NCI-H524 treated with DMSO at 0.1 percent for 48 hours (cell line): ENCODE data around the gene RHOT2.
A peak's percentile ranks its signal among the peaks of the same experiment; 100 is the strongest.

Experiments used
- DNase-seq: peaks from one replicate; lab custom pipeline; 2025; lab: John Stamatoyannopoulos, UW

Gene RHOT2

DNA sequence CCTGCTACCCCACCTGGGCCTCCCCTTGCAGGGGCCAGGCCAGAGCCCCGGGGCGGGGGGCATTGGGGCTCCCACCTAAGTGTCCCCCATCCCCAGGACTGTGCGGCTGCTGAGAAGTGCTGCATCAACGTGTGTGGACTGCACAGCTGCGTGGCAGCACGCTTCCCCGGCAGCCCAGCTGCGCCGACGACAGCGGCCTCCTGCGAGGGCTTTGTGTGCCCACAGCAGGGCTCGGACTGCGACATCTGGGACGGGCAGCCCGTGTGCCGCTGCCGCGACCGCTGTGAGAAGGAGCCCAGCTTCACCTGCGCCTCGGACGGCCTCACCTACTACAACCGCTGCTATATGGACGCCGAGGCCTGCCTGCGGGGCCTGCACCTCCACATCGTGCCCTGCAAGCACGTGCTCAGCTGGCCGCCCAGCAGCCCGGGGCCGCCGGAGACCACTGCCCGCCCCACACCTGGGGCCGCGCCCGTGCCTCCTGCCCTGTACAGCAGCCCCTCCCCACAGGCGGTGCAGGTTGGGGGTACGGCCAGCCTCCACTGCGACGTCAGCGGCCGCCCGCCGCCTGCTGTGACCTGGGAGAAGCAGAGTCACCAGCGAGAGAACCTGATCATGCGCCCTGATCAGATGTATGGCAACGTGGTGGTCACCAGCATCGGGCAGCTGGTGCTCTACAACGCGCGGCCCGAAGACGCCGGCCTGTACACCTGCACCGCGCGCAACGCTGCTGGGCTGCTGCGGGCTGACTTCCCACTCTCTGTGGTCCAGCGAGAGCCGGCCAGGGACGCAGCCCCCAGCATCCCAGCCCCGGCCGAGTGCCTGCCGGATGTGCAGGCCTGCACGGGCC lies 35.2 kb upstream of the RHOT2 start:
- no peak for DNase-seq

DNA sequence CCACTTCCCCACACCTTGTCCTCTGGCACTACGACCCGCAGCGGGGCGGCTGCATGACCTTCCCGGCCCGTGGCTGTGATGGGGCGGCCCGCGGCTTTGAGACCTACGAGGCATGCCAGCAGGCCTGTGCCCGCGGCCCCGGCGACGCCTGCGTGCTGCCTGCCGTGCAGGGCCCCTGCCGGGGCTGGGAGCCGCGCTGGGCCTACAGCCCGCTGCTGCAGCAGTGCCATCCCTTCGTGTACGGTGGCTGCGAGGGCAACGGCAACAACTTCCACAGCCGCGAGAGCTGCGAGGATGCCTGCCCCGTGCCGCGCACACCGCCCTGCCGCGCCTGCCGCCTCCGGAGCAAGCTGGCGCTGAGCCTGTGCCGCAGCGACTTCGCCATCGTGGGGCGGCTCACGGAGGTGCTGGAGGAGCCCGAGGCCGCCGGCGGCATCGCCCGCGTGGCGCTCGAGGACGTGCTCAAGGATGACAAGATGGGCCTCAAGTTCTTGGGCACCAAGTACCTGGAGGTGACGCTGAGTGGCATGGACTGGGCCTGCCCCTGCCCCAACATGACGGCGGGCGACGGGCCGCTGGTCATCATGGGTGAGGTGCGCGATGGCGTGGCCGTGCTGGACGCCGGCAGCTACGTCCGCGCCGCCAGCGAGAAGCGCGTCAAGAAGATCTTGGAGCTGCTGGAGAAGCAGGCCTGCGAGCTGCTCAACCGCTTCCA lies 34.4 kb upstream of the RHOT2 start:
- no peak for DNase-seq

DNA sequence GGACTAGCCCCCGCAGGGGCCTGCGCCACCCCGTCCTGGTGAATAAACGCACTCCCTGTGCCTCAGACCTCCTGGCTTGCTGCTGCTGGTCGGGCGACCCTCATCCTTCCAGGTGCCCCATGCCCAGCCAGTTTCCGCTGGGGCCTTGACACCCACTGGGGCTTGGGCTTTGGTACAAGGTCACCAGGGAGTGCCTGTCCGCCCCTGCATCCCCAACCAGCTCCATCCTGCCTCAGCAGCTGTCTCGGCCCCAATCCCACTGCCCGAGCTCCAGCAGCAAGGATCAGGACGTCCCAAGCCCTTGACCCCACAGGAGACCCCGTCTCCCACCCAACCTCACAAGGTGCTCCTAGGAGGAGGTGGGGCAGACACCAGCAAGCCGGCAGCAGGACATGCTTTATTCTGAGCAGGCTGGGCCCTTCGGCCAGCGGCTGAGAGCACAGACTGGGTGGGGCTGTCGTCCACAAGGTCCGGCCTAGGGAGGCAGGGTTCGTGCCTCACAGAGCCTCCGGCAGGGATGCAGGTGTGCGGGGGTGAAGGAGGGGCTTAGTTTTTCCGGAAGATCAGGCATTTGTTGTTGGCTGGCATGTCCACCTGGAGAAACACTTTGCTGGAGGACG lies 33.8 kb upstream of the RHOT2 start:
- no peak for DNase-seq

DNA sequence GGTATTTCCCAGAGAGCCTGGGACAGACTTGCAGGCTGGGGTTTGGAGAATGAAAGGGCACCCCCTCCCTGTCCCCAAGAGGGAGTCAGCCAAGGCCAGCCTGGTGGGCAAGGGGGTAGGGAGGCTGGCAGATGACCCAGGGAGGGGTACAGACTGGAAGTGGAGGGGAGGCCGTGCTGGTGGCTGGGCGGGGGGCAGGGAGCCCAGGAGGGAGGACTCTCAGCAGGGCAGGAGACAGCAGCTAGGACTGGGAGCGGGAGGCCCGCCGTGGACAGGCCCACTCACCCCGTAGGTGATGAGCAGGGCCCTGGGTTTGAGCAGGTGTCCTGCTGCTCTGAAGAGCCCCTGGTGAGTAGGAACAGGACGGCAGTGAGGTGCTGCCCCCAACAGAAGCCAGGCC lies 32.9 kb upstream of the RHOT2 start:
- no peak for DNase-seq

DNA sequence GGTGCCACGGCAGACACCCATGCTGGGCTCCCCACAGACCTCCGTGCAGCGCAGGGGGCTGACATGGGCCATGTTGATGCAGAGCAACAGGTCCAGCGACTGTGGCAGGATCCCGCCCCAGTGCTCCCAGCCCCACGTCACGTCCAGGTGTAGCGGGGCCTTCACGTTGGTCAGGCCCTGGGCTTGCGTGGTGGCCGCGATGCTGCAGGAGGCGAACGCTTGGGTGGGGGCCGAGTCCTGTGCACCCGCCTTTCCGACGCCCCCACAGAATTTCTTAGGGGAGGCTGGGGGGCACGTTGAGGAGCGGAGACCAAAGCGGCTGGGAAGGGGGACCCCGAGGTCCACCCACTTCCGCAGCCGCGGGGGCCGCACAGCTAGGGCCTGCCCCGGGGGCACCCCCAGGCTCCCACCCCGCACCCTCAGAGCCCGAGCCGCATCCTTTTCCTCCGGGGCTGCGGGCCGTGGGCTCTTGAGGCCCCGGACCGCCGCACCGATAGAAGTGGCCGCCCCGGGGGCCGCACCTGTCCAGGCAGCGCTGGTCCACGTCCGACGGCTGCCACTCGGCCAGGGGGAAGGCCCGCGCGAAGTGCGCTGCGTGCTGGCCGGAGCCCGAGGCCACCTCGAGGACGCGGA lies 32.2 kb upstream of the RHOT2 start:
- DNase-seq: no peak

DNA sequence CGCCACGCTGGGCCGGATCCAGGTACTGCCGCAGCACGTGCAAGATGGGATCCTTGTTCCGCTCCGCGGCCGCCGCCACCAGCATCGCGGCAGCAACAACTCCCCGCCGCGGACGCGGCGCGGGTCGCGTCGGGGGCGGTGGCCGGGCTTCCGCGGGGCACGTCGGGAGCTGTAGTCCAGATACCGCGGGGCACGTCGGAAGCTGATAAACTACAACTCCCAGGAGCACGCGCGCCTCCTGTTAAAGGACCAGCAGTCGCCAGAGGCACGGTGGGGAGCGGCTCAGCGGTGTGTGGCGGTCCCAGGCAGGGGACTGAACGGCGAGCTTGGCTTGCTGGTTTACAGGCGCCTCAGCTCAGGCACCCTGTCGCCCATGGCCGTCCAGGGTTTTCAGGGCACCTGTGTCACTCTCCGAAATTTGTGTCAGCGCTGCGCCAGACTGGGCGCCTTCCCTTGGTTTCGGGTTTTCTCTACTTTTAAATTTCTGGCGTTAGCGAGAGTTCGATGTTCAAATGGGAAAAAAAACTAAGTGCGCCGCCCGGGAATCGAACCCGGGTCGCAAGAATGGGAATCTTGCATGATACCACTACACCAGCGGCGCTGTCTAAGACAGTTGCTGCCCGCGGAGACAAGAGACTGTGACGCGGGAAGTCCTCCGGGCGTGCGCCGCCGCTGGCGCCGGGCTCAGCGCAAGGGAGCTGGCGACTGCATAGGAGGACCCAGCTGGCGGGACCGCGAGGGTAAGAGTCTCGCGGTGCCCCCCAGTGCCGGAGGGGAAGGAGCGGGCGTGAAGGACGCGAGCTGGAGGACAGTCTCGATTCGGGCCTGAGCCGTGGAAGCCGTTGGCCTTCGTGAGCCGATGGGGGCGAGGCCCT lies 31.5 kb upstream of the RHOT2 start, which contains the start of gene METTL26:
Gene METTL26 (minus strand): TSS at position 100 of the 875 bp plus-strand sequence. CDS start 15 bp downstream, at position 85.
- DNase-seq: peak; percentile 79

DNA sequence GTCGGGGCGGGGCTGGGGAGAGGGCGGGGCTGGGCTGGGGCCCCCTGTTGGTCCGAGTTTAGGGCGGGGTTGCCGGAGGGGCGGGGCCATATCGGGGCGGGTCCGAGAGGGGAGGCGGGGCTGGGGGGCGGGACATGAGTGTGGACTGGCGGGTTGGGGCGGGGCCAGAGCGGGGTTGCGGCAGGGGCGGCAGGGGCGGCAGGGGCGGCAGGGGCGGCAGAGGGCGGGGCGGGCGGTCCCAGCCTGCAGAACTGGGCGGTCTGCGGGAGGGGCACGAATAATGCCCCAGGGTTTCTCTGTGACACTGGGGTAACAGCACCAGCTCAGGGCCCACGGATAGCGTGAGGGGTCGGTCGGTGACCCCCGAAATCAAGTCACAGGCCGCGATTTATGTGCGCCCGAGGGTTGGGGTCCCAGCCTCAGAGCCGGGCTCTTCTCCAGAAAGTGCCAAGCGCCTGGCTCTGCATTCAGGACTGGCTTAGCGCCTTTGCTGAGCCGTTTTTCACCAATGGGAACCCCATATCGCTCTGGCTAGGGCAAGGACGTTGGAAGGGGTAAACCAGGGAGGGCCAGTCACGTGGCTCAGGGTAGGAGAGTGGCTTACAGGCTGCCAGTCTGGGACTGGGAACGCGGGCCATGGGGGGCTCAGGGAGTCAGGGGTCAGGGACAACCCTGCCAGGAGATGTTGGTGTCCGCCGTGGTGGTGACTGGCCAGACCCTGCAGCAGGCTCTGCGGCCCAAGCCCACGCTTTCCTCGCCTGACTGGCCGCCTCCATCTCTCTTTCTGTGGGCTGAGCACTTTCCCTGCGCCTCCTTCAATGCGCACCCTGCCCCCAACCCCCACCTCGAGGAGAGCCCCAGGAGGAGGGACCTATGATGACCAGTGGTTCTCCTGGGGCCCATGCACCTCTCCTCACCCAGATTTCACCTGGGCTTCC lies 30.6 kb upstream of the RHOT2 start:
- peak; percentile 71 for DNase-seq

DNA sequence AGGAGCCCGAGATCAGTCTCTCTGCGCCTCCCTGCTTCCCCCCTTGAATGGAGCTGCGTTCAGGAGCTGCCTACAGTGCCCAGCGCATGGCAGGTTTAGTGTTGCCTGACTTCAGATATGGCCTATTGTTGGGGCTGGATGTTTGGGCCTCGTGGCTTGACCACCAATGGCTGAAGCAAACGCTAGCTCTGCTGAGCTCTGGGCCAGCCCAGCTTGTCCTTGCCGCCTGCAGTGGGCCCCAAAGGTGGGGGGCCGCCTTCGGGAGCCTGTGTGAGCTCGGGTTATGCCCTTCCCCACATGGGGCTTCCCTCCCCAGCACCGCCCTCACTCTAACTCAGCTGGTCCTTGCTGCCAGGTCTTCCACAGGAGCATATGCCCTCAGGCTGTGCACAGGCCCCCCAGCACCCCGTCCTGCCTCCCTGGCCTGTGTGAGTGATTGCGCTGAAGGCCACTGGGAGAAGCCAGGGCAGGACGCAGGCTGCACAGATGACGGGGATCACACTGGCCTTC lies 29.8 kb upstream of the RHOT2 start:
- no peak for DNase-seq

DNA sequence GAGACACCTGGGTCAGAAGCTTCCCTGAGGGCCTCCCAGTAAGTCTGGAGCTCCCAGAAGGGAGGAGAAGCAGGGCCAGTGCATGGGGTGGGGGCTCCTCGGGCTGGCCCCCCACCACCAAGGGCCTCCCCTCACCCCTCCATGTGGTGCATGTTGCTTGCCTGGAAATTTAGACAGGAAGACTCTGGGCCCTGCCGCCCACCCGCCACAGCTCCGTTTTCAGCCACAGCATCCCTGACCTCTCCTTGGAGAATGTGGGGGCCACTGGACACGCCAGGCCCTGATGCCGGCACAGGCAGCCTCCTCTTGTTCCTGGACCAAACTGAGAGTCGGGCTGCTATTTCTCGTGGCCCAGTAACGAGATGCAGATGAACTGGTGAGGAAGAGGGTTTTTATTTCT lies 29.1 kb upstream of the RHOT2 start:
- no peak for DNase-seq

DNA sequence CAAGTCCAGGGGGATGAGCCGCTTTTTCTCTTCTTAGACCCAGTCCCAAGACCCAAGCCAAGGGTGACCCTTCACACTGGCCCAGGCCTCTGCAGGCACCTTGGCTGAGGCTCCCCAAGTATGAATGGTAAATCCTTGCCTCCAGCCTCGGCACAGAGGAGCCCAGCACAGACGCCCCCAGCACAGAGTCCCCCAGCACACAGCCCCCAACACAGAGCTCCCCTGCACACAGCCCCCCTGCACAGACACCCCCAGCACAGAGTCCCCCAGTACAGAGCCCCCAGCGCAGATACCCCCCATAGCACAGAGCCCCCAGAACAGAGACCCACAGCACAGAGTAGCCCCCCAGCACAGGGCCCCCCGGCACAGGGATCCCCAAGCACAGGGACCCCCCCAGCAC lies 27.3 kb upstream of the RHOT2 start:
- no peak for DNase-seq

DNA sequence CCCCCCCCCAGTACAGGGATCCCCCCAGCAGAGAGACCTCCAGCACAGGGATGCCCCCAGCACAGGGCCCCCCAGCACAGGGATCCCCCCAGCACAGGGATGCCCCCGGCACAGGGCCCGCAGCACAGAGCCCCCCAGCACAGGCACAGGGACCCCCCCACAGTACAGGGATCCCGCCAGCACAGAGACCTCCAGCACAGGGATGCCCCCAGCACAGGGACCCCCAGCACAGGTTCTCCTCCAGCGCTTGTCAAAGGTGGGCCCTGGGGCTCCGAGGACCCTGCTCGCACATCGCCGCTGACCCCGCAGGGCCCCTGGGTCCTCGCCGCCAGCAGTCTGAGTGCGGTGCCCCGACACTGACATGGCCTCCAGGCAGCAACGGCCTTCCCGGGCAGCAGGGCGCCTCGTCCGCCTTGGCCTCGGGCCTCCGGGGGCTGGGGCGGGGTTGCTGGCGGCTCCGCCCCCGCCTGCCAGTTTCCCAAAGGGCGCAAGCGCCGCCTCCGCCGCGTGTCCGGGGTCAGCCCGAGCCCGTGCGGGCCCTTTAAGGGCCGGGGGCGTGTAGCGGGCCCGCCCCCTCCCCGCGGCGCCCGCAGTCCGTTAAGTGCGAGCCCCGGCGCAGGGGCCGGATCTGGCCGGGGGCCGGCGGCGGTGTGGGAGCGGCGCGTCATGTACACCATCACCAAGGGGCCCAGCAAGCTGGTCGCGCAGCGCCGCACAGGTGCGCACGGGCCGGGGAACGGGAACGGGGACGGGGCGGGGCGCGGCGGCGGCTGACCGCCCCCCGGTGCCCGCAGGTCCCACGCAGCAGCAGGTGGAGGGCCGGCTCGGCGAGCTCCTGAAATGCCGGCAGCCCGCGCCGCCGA lies 26.4 kb upstream of the RHOT2 start, which contains the start of gene MCRIP2:
Gene MCRIP2 (plus strand): TSS at position 503 of the 863 bp plus-strand sequence. CDS start 164 bp downstream, at position 667.
- no peak for DNase-seq

DNA sequence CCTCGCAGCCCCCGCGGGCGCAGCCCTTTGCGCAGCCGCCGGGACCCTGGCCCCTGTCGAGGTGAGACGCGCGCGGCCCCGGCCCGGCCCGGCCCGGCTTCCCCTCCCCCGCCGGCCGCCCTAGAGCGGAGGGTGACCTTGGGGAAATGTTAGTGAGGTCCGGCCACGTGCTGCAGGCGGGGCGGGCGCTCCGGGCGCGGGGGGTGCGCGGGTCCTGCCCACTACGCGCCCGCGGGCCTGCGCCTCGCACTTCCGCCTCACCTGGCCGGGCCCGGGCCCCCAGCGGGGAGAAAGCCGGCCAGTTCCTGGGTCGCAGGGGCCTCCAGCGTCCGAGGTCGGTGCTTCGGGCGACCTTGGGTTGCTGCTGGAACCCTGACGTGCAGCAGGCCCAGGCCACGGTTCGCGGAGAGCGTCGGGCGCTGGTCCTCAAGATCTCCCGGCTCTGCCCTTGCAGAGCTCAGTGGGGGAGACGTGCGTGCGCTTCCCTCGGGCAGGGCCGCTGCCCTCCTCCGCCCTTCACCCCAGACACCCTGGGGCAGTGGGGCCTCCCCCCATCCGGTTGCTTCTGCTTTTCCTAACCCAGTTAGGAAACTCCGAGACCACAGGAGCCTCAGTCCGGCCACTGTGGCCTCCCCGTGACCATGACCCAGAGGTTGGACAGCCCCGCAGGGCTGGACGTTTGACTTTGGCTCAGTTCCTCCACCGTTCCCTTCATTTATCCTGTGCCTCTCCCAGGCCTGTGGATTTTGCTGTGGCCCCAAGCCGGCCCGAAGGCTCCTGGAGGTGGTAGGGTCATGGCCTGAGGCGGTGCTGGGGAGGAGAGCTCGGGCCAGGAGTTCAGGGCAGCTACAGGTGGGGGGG lies 25.5 kb upstream of the RHOT2 start:
- DNase-seq: no peak

DNA sequence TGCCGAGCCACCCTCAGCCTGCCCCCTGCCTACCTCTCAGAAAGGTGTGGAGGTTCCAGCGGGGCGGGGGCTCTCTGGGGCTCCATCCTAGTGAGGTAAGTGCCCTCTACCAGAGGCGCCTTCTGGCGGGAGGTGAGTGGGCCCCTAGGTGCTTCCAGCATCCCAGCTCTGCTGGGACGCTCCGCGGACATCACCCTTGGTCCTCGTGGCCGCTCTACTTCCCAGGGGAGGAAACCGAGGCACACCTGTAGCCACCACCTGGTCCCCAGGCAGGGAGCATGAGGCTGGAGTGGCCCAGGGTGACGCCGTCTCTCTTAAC lies 24.9 kb upstream of the RHOT2 start:
- DNase-seq: no peak

DNA sequence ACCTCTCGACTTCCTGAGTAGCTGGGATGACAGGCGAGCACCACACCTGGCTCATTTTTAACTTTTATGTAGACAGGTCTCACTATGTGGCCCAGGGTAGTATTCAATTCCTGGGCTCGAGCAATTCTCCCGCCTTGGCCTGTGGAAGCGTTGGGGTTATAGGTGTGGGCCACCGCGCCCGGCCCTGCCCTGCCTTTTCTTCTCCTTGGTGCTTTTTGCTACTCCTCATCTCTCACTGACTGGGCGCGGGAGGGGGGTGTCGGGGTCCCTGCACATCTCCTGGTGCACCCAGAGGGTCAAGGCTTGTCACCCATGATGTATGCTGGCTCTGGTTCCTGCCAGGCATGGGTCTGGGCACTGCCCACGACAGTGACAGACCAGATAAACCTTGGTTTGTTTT lies 23.4 kb upstream of the RHOT2 start:
- no peak for DNase-seq

DNA sequence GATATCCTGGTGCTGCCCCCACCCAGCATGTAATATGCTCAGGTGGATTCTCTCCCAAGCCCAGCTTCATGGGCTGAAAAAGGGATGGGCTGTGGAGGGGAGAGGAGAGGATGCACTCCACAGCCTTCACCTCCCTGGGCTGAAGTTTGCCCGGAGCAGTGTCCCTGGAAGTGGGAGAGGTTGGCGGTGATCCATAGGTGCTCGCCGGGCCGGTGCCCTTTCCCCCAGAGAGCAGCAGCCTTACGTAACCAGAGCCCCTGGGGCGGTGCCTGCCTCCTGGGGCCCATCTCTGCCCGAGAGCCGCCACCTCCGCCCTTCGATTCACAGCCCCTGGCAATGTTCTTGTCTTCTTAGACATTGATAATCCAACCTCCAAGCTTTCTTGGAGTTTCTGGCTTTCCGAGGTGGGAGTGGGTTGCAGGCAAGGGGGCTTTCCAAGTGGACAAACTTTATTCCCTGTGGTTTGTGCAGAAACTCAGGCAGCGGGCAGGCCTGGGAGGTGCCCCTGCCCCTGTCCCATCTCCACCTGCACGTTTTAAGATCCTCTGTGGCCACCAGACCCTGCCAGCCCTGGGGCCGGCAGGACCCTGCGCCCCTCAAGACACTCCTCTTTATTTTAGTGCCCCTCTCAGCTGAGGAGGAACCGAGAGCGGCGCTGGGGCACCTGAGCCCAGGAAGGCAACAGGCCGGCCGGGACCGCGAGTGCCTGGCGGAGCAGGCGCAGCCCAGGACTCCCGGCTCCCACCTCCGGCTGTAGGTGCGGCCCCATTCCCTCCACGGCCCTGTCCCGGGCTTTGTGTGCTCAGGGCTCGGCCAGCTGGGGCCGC lies 21.9 kb upstream of the RHOT2 start:
- no peak for DNase-seq

DNA sequence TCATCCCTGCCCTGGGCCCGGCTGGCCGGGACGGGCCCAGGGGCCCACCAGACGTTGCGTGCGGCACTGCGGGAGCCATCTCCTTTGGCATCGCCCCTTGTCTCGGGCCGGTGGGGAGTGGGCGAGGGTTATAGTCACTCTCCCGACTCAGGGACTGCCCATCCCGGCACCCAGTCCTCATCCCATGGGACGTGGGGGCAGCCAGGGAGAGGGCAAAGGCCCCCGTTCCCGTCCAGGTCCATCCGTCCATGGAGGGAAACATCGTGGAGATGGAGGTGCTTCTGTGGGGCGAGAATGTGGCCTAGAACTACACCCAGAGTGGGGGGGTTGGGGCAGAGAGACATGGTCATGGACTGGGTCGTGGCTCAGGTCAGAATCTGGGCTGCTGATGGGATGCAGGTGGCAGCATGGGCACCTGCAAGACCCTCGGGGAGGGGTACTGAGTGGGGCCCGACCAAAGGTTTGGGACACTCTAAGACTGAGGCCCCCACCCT lies 21.2 kb upstream of the RHOT2 start:
- DNase-seq: no peak
